Nephron (organoid): ENCODE measurements around the gene DOCK2.

Experiments used
- H3K27ac Mint-ChIP-seq, 3 experiments: 2 replicates each; pipeline ENCODE4 v1.8.0; 2020; ENCODE audit warnings: mixed read lengths in 3 of 3, mild to moderate bottlenecking in 2 of 3, moderate library complexity in 1 of 3
- H3K27me3 Mint-ChIP-seq: 2 replicates; pipeline ENCODE4 v1.8.0; 2021; ENCODE audit warnings: low read depth, mild to moderate bottlenecking, moderate library complexity, mixed read lengths
- H3K36me3 Mint-ChIP-seq: 2 replicates; pipeline ENCODE4 v1.8.0; 2020; ENCODE audit warnings: low read depth, mixed read lengths
- H3K4me1 Mint-ChIP-seq: 2 replicates; pipeline ENCODE4 v1.8.0; 2020; ENCODE audit warnings: mixed read lengths
- H3K4me3 Mint-ChIP-seq, 3 experiments: 2 replicates each; pipeline ENCODE4 v1.8.0; 2020; ENCODE audit warnings: mild to moderate bottlenecking in 3 of 3, mixed read lengths in 3 of 3, moderate library complexity in 2 of 3
- H3K9me3 Mint-ChIP-seq: 2 replicates; pipeline ENCODE4 v1.8.0; 2020; ENCODE audit warnings: mixed read lengths
- TF ChIP-seq, protein P1 (sequence below), 3 experiments: fragments of 200-600 bp; sonication (generic); IDR thresholded peaks; one replicate each; pipeline ENCODE4 v1.5.0; 2021; ENCODE audit warnings: antibody characterized with exemption in 3 of 3; ENCODE audit not compliant: unreplicated experiment in 3 of 3

DOCK2 gene

DNA sequence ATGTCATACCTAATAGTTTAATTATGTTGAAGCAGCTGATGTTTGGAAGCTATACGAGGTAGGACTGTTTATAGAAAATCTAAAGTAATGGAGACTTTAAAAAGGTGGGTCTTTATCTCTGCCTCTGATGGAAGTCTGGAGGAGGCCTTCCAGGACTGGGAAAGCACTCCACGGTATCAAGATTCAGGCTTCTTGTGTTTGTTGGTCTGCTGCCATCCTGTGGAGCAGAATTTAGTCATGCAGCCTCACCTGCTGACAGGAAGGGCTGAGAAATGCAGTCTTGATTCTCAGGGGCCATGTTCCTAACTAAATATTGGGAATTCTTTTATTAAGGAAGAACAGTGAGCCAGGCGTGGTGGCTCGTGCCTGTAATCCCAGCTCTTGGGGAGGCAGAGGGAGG is 37.6 kb upstream of the DOCK2 start:
- H3K9me3 Mint-ChIP-seq, result no peaks in the 10 kb centered on the region
- TF ChIP-seq, protein P1, sequence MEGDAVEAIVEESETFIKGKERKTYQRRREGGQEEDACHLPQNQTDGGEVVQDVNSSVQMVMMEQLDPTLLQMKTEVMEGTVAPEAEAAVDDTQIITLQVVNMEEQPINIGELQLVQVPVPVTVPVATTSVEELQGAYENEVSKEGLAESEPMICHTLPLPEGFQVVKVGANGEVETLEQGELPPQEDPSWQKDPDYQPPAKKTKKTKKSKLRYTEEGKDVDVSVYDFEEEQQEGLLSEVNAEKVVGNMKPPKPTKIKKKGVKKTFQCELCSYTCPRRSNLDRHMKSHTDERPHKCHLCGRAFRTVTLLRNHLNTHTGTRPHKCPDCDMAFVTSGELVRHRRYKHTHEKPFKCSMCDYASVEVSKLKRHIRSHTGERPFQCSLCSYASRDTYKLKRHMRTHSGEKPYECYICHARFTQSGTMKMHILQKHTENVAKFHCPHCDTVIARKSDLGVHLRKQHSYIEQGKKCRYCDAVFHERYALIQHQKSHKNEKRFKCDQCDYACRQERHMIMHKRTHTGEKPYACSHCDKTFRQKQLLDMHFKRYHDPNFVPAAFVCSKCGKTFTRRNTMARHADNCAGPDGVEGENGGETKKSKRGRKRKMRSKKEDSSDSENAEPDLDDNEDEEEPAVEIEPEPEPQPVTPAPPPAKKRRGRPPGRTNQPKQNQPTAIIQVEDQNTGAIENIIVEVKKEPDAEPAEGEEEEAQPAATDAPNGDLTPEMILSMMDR (IDR thresholded peaks at IDR 0.05; ENCODE audit: unreplicated experiment in 3 of 3), result no peak
- peaks cover 68% of the 10 kb centered on the region for H3K36me3 Mint-ChIP-seq
- H3K27me3 Mint-ChIP-seq, result no peaks in the 10 kb centered on the region
- H3K27ac Mint-ChIP-seq, result no peak overlapping the region
- H3K4me1 Mint-ChIP-seq, result no peaks in the 10 kb centered on the region
- H3K4me3 Mint-ChIP-seq, result no peak overlapping the region

DNA sequence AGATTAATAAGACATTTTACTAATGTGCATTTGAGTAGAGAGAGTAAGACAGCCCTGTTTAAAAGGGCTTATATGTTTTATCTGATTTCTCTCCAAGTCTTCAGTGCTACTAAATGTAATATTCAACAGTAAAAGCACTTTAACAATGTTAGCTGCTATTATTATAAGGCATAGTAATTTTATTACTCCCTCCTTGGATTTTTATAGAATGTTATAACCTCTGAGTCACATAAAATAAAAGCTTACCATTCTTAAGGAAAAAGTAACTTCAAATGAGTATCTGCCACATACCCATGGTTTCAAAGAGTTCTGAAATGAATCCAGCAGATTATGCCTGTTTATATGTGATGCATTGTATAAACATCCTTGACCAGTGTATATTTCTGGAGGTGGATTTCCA is 34.5 kb upstream of the DOCK2 start:
- Mint-ChIP-seq H3K4me3 (no peak overlapping the region), H3K4me1 (no peaks in the 10 kb centered on the region), H3K27me3 (no peaks in the 10 kb centered on the region), H3K27ac (no peak overlapping the region), H3K36me3 (peaks cover 52% of the 10 kb centered on the region), H3K9me3 (no peaks in the 10 kb centered on the region)
- TF ChIP-seq, protein P1 (IDR thresholded peaks at IDR 0.05; ENCODE audit: unreplicated experiment in 3 of 3), result no peak

DNA sequence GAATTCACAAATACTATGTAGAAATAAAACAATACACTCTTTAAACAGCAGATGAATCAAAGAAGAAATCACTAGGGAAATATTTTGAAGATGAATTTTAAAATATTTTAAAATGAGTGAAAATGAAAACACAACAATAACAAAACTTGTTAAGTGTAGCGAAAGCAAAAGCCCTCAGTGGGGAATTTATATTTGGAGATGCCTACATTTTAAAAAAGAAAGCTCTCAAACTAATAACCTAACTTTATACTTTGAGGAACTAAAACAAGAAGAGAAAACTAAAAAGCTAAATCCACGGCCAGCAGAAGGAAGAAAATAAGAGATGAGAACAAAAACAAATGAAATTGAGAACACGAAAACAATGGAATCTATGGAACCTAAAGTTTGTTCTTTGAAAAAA is 30.8 kb upstream of the DOCK2 start:
- peaks cover 6% of the 10 kb centered on the region for H3K9me3 Mint-ChIP-seq
- TF ChIP-seq, protein P1 (IDR thresholded peaks at IDR 0.05; ENCODE audit: unreplicated experiment in 3 of 3), result no peak
- no peak overlapping the region for H3K27ac Mint-ChIP-seq
- no peak overlapping the region for H3K4me3 Mint-ChIP-seq
- H3K27me3 Mint-ChIP-seq, result no peaks in the 10 kb centered on the region
- H3K36me3 Mint-ChIP-seq, result peaks cover 25% of the 10 kb centered on the region
- no peaks in the 10 kb centered on the region for H3K4me1 Mint-ChIP-seq

DNA sequence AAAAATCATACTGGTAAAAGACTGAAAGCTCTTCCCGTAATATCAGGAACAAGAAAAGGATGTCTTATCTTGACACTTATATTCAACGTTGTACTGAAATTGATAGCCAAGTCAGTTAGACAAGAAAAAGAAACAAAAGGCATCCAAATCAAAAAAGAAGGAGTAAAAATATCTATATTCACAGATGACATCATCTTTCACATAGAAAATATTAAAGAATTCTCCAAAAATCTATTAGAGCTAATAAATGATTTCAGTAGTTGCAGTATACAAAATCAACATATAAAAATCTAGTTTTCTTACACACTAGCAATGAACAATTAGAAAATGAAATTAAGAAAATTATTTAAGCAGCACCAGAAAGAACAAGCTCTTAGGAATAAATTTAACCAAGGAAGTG is 29.2 kb upstream of the DOCK2 start:
- no peaks in the 10 kb centered on the region for H3K4me1 Mint-ChIP-seq
- no peak overlapping the region for H3K27ac Mint-ChIP-seq
- peaks cover 5% of the 10 kb centered on the region for H3K27me3 Mint-ChIP-seq
- TF ChIP-seq, protein P1 (IDR thresholded peaks at IDR 0.05; ENCODE audit: unreplicated experiment in 3 of 3), result no peak
- H3K9me3 Mint-ChIP-seq, result peaks cover 13% of the 10 kb centered on the region
- peaks cover 15% of the 10 kb centered on the region for H3K36me3 Mint-ChIP-seq
- no peak overlapping the region for H3K4me3 Mint-ChIP-seq

DNA sequence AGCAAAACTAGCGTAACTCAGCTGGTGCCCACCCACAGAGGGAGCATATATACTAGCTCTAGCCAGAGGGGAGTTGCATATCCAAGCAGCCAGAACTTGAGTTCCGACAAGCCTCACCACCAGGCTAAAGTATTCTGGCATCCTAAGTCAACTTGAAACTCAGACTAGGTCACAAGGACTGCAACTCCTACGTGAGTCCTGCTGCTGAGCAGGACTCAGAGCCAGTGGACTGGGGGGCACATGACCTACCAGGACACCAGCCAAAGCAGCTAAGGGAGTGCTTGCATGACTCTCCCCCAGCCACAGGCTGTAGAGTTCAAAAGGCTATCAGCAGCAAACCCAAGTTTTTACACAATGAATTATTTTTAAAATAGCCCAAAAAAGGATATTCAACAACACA is 27.4 kb upstream of the DOCK2 start:
- TF ChIP-seq, protein P1 (IDR thresholded peaks at IDR 0.05; ENCODE audit: unreplicated experiment in 3 of 3), result no peak
- peaks cover 18% of the 10 kb centered on the region for H3K9me3 Mint-ChIP-seq
- H3K27ac Mint-ChIP-seq, result no peak overlapping the region
- peaks cover 10% of the 10 kb centered on the region for H3K36me3 Mint-ChIP-seq
- no peaks in the 10 kb centered on the region for H3K4me1 Mint-ChIP-seq
- no peak overlapping the region for H3K4me3 Mint-ChIP-seq
- H3K27me3 Mint-ChIP-seq, result peaks cover 5% of the 10 kb centered on the region

DNA sequence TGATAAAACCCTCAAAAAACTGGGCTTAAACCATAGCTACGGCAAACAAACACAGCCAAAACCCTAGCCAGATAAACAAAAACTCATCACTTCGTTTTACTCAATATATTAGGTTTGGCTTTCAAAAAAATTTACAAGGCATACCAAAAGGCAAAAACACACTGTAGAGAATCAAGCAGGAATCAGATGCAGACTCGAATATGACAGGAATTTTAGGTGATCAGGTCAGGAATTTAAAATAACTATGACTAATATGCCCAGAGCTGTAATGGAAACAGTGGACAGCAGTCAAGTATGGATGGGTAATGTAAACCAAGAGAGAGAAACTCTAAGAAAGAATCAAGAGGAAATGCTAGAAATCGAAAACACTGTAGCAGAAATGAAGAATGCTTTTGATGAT is 26.5 kb upstream of the DOCK2 start:
- Mint-ChIP-seq H3K4me1 (no peaks in the 10 kb centered on the region), H3K27ac (no peak overlapping the region), H3K36me3 (peaks cover 5% of the 10 kb centered on the region), H3K27me3 (peaks cover 5% of the 10 kb centered on the region), H3K9me3 (peaks cover 18% of the 10 kb centered on the region), H3K4me3 (no peak overlapping the region)
- TF ChIP-seq, protein P1 (IDR thresholded peaks at IDR 0.05; ENCODE audit: unreplicated experiment in 3 of 3), result no peak
